Measurements from ENCODE around the gene GPC2. TPM values are rescaled to one million over a fixed set of nuclear protein-coding genes. Genes with fewer than 3 reads are reported as not detected.
A peak's percentile ranks its signal among the peaks of the same experiment; 100 is the strongest.

Gene GPC2
- total RNA-seq, 1 donor: 0.43 TPM

- peak; percentile 24 for TF ChIP-seq CTCF (IDR thresholded peaks at IDR 0.05; ENCODE audit: insufficient read depth, low read depth, low read length)
- peak; percentile 84 for DNase-seq (ENCODE audit: low read depth)
- H3K4me3 ChIP-seq (ENCODE audit: low read depth, low read length): peak overlapping the region; percentile 74
These were observed 19.6 kb downstream of the GPC2 start for GRCh38 chr7:100157334-100158228.

DNA sequence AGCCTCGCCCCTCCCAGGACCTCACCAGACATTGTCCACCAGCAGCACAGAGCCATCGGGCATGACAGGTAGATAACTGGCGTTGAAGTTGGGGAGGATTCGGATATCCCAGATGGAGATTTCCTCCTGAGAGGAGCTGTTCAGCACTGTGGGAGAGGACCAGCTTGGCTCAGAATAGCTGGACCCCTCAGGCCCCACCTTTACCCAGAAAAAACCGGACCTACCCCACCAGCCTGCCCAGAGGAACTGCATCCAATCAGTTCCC is 20.2 kb downstream of the GPC2 start:
- no peak for DNase-seq (ENCODE audit: low read depth)
- no peak for TF ChIP-seq CTCF (IDR thresholded peaks at IDR 0.05; ENCODE audit: insufficient read depth, low read depth, low read length)
- peak overlapping the region; percentile 74 for H3K4me3 ChIP-seq (ENCODE audit: low read depth, low read length)

GRCh38 chr7:100156331-100157068 is 20.7 kb downstream of the GPC2 start:
- DNase-seq (ENCODE audit: low read depth): no peak
- no peak overlapping the region for H3K4me3 ChIP-seq (ENCODE audit: low read depth, low read length)
- no peak for TF ChIP-seq CTCF (IDR thresholded peaks at IDR 0.05; ENCODE audit: insufficient read depth, low read depth, low read length)

- no peak overlapping the region for H3K4me3 ChIP-seq (ENCODE audit: low read depth, low read length)
- DNase-seq (ENCODE audit: low read depth): no peak
- no peak for TF ChIP-seq CTCF (IDR thresholded peaks at IDR 0.05; ENCODE audit: insufficient read depth, low read depth, low read length)
These were observed 21.4 kb downstream of the GPC2 start for GRCh38 chr7:100155553-100156317.

DNA sequence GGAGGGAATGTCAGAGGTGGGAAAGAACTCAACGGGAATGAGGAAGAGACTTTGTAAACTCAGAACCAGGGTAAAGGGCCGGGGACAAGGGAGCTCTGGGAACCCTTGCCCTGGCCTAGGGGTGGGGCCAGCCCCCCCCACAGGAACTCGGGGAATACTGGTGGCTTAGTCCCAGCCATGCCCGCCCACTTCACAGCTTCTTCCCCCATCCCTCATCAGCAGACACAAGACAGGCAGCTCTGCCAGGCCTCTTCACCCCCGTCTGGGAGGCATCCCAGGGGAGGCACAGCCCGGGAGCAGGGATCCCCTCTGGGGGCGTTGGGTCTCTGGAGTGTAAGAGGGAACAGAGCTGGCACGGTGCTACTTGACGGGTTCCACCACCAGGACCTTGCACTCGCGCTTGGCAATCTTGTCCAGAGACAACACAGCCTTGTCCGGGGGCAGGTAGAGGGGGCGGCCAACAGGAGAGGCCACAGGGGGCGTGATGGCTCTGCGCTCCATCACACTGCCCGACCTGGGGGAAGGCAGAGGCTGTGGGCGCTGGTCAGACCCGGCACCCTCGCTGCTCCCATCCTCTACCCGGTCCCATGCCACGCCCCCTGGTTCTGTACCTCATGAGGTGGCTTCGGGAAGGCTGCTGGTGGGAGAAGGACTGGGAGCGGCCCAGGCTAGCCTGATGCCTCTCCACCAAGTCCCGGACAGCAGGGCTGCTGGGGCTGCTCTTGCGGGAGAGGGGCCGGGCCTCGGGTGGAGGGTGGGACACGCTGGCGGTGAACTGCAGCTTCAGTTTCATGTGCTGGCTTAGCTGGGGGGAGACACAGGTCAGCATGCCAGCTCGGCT is 22.3 kb downstream of the GPC2 start:
- no peak for TF ChIP-seq CTCF (IDR thresholded peaks at IDR 0.05; ENCODE audit: insufficient read depth, low read depth, low read length)
- no peak overlapping the region for H3K4me3 ChIP-seq (ENCODE audit: low read depth, low read length)
- no peak for DNase-seq (ENCODE audit: low read depth)

All from fibroblast of villous mesenchyme (primary cell).